Liver (tissue), 3 donors: Measurements from ENCODE around the gene MAPK8IP2.

Experiments
- GABPA ChIP-seq, 2 donors: IDR thresholded peaks in 1 of 2; conservative IDR thresholded peaks in 1 of 2; 2 replicates each; pipeline ENCODE4 v1.6.1; 2016; ENCODE audit warnings: antibody characterized with exemption in 2 of 2, mild to moderate bottlenecking in 1 of 2, moderate library complexity in 1 of 2
- JUND ChIP-seq, 2 donors: IDR thresholded peaks; 2 replicates each; pipeline ENCODE4 v1.6.1; 2016; ENCODE audit warnings: antibody characterized with exemption in 2 of 2
- RAD21 ChIP-seq, 2 donors: IDR thresholded peaks; 2 replicates each; pipeline ENCODE4 v1.6.1; 2016; ENCODE audit warnings: antibody characterized with exemption in 2 of 2, mild to moderate bottlenecking in 2 of 2
- RXRA ChIP-seq, 2 donors: IDR thresholded peaks; 2 replicates each; pipeline ENCODE4 v1.6.1; 2017 to 2018; ENCODE audit warnings: antibody characterized with exemption in 2 of 2, mild to moderate bottlenecking in 1 of 2
- SP1 ChIP-seq: IDR thresholded peaks from 2 replicates; pipeline ENCODE4 v1.6.1; 2018; ENCODE audit warnings: antibody characterized with exemption, mild to moderate bottlenecking
- TF ChIP-seq, protein P1 (sequence below): fragments of 150-350 bp; IDR thresholded peaks from 2 replicates; pipeline ENCODE4 v1.5.1; 2017; ENCODE audit warnings: improper control_type of control experiment, low read depth, low read length; ENCODE audit not compliant: missing input control
- TF ChIP-seq, protein P2 (sequence below): IDR thresholded peaks from 2 replicates; pipeline ENCODE4 v1.6.1; 2016; ENCODE audit warnings: antibody characterized with exemption
- donor health status: healthy.
- donor health status: healthy.

DNA sequence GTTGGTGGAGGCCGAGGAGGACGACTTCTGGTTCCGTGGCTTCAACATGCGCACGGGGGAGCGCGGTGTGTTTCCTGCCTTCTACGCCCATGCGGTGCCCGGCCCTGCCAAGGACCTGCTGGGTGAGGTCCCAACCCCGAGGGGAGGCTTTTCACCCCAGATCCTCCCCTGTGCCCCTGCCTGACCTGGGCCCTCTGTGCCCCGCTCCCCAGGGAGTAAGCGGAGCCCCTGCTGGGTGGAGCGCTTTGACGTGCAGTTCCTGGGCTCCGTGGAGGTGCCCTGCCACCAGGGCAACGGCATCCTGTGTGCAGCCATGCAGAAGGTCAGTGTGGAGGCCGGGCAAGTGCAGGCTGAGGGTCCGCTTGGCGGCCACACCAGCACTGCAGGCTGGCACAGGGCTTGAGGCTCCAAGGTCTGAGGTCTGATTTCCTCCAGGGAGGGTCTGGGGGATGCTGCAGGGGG, 5.1 kb downstream of the MAPK8IP2 start:
- TF ChIP-seq SP1 (no peak), RXRA (IDR thresholded peaks at IDR 0.05) (no peak), JUND (IDR thresholded peaks at IDR 0.05) (no peak), RAD21 (IDR thresholded peaks at IDR 0.05) (no peak), GABPA (IDR thresholded peaks at IDR 0.05 in 1 of 2, conservative IDR thresholded peaks at IDR 0.05 in 1 of 2) (no peak)
- TF ChIP-seq, protein P1, sequence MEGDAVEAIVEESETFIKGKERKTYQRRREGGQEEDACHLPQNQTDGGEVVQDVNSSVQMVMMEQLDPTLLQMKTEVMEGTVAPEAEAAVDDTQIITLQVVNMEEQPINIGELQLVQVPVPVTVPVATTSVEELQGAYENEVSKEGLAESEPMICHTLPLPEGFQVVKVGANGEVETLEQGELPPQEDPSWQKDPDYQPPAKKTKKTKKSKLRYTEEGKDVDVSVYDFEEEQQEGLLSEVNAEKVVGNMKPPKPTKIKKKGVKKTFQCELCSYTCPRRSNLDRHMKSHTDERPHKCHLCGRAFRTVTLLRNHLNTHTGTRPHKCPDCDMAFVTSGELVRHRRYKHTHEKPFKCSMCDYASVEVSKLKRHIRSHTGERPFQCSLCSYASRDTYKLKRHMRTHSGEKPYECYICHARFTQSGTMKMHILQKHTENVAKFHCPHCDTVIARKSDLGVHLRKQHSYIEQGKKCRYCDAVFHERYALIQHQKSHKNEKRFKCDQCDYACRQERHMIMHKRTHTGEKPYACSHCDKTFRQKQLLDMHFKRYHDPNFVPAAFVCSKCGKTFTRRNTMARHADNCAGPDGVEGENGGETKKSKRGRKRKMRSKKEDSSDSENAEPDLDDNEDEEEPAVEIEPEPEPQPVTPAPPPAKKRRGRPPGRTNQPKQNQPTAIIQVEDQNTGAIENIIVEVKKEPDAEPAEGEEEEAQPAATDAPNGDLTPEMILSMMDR, result no peak
- TF ChIP-seq, protein P2, sequence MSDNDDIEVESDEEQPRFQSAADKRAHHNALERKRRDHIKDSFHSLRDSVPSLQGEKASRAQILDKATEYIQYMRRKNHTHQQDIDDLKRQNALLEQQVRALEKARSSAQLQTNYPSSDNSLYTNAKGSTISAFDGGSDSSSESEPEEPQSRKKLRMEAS, result no peak
